Occipital lobe (tissue), 2 donors: ENCODE results near the gene KCTD5. TPM values are rescaled to one million over a fixed set of nuclear protein-coding genes. Genes with fewer than 3 reads are reported as not detected.
"Not testable (repeated sequence)": the region's sequence is repeated elsewhere in the genome, so short reads cannot be mapped to it uniquely, and the experiment has no call there.

ENCODE experiments used
- DNase-seq: peaks from one replicate; lab custom pipeline; 2025; lab: John Stamatoyannopoulos, UW
- total RNA-seq: library from RNA; depleted of rRNA; stranded (reverse); fragments of >200 nt; gene quantifications from one replicate; pipeline ENCODE4 v1.2.3, GENCODE V29; 2014

KCTD5 gene
- total RNA-seq, 1 donor from 2014 or later, result 20.9 TPM

DNA sequence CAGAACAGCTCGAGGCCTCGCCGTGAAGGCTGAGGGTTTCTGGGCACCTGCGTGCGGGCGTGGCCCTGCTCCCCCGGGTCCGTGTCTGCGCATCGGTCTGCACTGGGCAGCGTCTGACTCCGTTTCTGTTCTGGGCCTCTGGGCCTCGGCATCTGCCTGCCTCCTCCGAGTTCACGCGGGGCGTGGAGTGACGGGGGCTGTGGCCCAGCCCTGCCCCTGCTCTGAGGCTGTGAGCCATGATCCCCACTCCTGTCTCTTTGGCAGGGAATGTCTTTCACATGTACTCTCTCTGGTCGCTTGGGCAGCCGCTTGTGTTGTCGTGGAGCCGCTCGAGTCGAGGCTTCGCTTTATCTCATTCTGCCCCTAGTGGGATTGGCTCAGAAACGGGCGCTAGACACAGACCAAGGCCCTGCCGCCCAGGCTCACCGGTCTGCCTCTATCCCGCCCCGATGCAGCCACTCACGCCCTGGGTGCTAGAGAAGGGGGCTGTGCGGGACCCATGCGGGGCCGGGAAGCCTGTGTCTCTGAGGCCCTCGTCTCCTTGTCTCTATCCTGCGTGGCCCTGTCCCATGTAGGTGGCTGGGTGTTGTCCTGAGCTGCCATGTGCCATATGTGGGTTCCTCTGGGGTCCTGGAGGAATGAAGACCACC lies 14.4 kb downstream of the KCTD5 start:
- not testable (repeated sequence) for DNase-seq

DNA sequence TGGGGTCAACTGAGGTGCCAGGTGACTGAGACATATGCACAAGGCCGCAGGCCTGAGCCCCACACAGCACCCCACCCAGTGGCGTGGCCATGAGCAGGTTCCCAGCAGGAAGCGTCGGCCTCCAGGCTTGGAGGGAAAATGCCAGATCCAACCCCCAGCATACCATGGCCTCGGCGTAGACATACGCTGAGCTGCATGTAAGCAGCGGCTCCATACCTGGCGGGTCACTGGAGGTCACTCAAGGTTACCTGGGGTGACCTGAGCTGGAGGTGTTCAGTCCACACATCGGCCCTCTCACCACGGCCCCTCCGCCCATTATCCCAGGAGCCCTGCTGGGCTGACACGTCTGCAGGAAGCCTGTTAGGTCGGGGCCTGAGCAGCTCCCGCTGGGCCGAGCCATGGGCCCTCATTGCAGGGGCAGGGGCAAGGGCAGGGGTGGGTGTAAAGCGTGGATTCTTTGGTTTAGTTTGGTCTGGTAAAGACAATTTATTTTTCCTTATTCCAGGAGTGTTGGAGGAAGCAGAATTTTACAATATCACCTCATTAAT lies 15.2 kb downstream of the KCTD5 start:
- DNase-seq, result no peak

DNA sequence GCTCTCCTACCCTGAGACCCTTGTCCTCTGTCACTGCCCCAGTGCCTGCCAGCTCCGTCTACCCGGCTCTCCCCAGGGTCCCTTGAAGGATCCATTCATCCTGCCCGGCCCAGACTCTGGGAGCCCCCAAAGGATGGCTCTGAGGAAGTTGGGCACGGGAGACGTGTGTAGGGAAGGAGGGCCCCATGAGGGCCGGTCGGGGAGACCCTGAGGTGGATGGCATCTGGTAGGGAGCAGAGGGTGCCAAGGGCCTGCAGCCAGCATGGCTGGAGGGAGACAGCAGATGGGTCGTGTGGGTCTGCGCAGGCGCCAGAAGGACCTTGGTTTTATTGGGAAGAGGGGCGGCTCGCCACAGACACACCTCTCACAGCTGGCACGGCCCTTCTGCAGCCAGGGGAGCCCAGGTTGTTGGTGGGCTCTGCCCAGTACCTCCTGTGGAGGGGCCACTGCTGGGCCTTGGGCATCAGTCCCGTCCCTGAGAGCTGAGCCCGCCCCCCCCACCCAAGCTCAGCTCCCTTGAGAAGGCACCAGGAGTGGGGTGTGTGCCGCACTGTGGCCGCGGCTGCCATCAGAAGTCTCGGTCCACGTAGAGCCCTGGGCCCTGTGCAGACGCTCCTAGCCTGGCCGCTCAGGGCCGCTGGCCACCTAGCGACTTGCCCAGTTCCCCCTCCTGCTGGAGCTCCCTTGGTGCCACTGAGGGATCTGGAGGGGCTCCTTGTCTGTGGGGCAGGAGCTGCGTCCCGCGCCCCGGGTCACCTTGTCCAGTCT lies 16.0 kb downstream of the KCTD5 start:
- no peak for DNase-seq

DNA sequence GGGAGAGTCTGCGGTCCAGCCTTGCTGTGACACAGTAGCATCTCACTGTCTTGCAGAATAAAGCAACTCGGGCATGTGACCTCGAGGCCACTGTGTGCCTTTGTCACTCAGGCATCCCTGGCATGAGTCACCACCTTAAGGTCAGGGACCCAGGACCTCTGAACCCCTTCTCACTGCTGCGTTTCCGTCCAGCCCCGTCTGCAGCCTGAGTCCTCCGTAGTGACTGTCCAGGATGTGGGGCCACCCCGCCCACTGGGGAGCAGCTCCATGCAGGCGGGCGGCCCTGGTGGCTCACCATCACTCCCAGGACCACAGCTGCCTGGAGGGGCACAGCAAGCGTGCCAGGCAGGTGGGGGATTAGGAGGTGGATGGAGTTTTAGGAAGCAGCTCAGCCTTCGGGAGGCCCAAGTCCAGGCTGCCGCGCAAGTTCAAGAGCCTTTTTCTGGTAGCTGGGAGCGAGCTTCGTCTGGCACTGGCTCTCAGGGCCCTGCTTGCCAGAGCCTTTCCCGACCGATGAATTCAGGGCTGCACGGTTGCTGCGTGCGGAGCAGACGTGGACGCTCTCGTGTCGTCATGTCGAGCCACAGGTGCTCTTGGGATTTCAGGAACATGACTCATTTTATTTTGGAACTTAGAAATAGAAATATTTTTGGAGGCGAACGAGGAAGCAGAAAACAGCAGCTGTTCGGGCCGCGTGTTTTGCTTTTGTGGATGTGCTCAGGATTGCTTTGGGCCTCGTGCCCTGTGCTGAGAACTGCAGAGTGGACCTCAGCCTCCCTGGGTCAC lies 16.8 kb downstream of the KCTD5 start:
- peak; percentile 32 for DNase-seq

DNA sequence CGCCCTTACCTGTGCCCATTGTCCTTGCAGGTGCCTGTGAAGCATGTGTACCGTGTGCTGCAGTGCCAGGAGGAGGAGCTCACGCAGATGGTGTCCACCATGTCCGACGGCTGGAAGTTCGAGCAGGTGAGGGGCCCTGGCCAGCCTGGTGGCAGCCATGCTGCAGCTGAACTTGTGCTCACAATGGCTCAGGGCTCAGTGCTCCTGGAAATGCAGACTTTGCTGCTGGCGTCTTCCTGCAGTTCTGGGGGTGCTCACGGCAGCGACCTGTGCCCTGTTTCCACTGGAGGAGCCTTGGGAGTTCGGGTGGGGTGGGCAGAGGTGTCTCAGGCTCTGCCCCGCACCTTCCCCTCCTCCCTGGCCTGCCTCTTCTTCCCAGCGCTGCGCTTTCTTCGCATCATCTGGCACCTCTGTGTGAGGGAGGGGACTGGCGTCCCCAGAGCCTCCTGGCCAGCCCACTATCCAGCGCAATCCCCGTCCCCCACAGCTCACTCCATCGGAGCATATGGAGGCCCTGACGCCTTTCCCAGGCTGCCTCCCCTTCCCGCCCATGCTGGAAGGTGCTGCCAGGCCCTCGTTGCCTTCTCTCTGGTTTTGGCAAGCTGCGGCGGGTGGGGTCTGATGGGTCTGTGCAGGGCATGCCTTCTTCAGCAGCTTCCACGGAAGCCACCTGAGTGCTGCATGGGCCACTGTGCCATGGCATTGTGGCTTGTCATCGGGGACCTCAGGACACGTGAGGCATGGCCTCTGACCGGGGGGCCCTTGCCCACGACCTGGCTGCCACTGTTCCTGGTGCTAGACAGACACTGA lies 17.7 kb downstream of the KCTD5 start:
- no peak for DNase-seq

DNA sequence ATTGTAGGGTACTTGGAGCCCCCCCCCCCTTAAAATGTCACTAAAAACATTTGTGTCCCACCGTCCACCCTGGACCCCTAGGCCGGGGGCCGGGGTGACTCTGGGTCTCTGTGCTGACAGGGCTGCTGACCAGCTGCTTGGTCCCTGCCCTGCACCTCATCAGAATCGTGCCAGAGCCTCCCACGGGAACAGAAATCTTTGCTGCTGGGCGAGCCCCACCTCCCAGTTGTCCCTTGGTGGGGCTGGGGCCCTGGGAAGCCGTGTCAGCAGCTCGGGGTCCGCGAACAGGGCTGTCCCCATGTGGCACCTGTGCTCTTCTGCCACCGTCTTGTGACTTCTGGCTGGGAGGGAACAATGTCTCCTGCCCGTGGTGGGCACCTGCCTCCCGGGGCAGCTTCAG lies 18.5 kb downstream of the KCTD5 start:
- DNase-seq, result no peak

DNA sequence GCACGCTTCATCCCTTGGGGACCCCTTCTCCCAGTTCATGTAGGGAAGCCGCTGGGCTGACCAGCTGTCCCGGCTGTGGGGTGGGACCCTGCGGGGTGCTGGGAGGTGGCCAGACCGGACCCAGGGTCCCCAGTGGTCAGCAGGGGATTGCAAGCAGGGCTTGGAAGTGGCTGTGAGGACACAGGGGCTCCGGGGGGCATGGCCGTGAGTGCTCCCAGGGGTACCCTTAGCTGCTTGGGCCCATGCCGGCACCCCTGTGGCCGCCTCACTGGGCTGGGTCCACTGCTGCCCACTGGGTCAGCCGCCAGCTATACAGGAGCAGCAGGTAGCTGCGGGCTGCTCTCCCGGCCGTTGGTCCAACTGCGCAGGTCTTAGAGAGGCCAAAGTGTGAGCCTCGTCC lies 18.9 kb downstream of the KCTD5 start:
- no peak for DNase-seq

DNA sequence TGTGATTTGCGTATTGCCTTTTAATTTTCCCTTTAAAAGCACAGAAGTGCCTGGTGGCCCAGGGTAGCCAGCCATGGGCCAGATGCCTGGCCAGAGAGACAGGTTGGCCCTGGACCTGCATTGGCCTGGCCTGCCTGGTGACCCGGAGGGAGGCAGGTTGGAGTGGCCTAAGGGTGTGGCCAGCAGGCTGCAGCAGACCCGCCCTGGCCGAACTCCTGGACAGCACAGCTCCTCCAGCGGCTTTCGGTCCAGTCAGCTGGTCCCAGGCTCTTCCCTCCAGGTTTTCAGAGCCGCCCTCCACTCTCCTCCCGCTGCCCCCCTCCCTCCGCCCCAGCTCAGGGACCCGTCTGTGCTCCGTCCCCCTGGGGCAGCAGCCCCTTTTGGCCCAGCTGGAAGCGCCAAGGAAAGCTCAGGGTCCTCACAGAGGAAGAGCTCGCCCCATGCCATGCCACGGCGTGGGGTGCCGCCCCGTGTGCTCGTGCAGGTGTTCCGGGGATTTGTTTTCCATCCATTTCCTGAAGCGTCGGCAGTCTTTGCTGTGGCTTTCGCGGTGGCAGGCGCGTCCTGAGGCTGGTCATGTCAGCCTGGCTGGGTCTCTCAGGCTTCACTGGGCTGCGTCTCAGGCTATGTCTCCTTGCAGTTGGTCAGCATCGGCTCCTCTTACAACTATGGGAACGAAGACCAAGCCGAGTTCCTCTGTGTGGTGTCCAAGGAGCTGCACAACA lies 19.6 kb downstream of the KCTD5 start:
- DNase-seq, result no peak

- no peak for DNase-seq
Observed at GRCh38 chr16:2702438-2702825, 20.1 kb downstream of the KCTD5 start.

- DNase-seq, result no peak
Observed at GRCh38 chr16:2702871-2703745, 20.8 kb downstream of the KCTD5 start.

DNA sequence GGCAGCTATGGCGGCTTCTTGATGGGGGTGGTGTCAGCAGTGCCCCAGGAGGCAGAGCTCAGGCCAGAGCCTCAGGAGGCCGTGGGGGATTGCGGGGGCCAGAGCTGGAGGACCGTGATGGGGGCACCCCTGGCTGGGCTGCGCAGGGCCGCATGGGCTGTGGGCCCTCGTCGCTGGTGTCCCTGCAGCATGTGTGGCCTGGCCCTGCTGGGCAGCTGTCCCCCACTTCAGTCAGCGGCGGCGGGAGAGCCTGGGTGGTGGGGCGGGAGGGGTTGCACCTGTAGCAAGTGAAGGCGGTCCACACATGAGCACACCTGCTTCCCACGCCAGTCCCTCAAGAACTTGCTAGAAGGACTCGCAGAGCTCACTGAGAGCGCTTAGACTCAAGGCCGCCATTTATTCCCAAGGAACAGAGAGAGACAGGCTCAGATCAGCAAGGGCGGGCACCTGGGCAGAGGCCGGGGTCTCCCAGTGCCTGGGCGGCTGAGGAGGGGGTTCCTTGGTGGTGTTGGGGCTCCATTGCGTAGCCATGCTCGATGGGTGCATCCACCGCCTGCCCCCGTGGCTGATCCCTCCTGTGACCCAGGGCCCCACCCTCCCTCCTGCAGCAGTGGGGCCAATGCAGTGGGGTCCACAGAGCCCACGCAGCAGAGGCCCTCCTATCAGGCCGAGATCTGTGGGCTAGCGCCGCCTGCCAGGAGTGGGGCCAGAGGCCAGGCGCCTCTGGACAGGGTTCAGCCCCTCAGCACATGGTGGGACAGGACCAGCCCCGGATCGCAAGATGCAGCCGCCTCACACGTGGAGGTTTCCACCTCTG lies 22.1 kb downstream of the KCTD5 start:
- DNase-seq, result no peak

GRCh38 chr16:2704983-2705275 lies 22.6 kb downstream of the KCTD5 start:
- no peak for DNase-seq

DNA sequence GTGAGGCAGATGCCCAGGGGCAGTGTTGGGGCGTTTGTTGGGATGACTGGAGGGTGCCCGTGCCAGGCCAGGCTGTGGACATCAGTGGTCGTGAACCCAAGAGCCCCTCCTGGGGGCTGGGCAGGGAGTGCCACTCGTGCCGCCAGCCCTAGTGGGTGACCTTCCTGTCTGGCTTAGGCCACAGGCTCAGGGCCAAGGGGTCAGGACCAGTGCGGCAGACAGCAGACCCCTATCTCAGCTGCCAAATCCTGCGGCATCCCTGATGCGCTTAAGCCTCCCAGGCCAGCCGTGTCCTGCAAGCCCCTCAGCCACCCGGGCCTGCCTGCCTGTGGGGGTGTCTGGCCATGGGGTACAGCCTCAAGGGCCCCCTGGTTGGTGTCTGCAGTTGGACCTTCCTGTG lies 23.0 kb downstream of the KCTD5 start:
- DNase-seq, result no peak

DNA sequence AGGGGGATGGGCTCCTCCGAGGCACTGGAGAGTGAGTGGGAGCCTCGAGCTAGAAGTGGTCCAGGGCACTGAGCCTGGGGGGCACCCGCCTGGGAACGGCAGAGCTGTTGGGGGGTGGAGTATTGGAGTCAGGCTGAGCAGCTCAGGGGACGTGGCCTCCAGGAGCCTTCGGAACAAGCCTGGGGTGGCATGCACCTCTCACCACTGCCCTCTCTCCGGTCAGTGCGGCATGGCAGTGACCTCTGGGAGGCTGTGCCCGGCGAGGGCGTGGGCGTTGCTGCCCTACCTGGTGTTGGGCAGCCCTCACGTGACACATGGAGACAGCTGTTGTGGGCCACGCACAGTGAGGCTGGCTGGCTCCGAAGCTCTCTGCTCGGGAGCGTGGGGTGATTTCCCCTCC lies 23.8 kb downstream of the KCTD5 start:
- DNase-seq, result no peak

- no peak for DNase-seq
Observed at GRCh38 chr16:2706611-2707311, 24.4 kb downstream of the KCTD5 start.

DNA sequence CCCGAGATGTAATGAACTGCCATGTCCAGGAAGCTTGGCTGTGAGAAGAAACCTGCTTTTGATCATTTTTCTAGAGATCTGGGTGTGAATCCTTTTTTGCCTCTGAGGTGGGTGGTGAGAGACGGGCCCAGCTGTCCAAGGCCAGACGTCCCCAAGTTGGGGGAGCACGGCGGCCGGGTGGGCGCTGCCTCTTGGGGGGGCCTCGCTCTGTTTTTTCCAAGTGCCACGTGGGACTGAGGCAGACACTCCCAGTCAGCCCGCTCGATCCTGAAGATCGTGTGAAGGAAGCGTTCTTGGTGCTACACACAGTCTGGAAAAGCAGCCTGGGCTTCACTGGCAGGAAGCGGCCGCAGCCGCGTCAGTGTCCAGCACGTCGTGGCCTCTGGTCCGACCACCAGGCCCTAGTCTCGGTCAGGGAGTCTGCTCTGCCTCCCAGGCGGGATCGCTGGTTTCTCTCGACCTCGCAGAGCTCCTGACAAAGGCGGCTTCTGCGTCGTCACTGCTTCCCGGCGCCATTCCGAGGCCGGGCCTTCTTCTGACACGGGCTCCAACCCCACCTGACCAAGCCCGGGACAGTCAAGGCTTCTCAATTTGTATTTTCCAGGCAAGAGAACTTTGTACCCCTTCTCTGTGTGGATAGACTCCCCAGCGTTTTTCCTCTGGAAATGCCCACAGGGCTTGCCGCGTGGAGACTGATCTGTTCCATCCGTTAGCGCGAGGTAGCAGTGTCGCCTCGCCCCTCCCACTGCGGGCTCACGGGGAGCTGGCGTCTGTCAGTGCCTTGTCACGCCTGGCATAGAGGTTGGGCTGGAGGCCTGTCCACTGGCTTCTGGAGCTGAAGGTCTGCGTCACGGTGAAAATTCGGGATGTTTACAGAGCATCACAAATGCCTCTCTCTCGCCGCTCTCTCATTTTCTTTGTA lies 25.3 kb downstream of the KCTD5 start:
- DNase-seq, result no peak

- DNase-seq, result no peak
Observed at GRCh38 chr16:2708290-2708639, 25.9 kb downstream of the KCTD5 start.
